Vagina (tissue), 2 donors: ENCODE measurements around the gene CCDC27.

Experiments used
- POLR2A ChIP-seq, 2 donors: fragments of 450-650 bp; IDR thresholded peaks; one replicate each; pipeline ENCODE4 v1.6.1; 2017; ENCODE audit warnings: antibody characterized with exemption in 2 of 2, mild to moderate bottlenecking in 2 of 2, moderate library complexity in 2 of 2
- POLR2AphosphoS5 ChIP-seq, 2 donors: sonication (generic); formaldehyde crosslinking; IDR thresholded peaks; one replicate each; pipeline ENCODE4 v1.9.0; 2017; ENCODE audit warnings: antibody characterized with exemption in 2 of 2, mild to moderate bottlenecking in 2 of 2, low read depth in 1 of 2; ENCODE audit not compliant: insufficient read depth in 1 of 2
- TF ChIP-seq, protein P1 (sequence below), 3 experiments: fragments of 450-650 bp in 2 of 3; fragments of 200-600 bp in 1 of 3; sonication (generic) in 1 of 3; IDR thresholded peaks; one replicate each; pipeline ENCODE4 v1.5.1; 2017 to 2019; ENCODE audit warnings: antibody characterized with exemption in 3 of 3, mild to moderate bottlenecking in 2 of 3, moderate library complexity in 2 of 3

DNA sequence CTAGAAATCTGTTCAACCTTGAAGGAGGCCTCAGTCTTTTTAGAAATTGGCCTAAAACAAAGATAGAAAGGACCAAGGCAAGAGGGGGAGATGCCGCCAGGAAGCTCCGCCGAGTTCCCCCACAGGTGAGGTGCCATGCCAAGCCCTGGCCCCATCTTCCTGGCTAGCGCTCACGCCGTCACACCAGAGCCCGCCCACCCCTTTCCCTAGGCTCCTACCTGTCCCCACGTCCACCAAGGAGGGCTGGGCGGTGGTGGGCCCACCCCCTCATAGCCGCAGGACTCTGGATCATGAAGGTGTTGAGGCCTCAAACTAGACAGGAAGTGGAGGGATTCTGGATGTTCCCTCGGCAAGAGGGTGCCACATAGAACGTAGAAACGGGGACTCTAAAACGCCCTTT is 15.5 kb upstream of the CCDC27 start:
- TF ChIP-seq, protein P1, sequence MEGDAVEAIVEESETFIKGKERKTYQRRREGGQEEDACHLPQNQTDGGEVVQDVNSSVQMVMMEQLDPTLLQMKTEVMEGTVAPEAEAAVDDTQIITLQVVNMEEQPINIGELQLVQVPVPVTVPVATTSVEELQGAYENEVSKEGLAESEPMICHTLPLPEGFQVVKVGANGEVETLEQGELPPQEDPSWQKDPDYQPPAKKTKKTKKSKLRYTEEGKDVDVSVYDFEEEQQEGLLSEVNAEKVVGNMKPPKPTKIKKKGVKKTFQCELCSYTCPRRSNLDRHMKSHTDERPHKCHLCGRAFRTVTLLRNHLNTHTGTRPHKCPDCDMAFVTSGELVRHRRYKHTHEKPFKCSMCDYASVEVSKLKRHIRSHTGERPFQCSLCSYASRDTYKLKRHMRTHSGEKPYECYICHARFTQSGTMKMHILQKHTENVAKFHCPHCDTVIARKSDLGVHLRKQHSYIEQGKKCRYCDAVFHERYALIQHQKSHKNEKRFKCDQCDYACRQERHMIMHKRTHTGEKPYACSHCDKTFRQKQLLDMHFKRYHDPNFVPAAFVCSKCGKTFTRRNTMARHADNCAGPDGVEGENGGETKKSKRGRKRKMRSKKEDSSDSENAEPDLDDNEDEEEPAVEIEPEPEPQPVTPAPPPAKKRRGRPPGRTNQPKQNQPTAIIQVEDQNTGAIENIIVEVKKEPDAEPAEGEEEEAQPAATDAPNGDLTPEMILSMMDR (IDR thresholded peaks at IDR 0.05), result no peak
- no peak for TF ChIP-seq POLR2A (IDR thresholded peaks at IDR 0.05)
- TF ChIP-seq POLR2AphosphoS5 (IDR thresholded peaks at IDR 0.05; ENCODE audit: insufficient read depth in 1 of 2, low read depth in 1 of 2), result no peak
